ENCODE measurements around the gene SIGLEC1. TPM values are rescaled to one million over a fixed set of nuclear protein-coding genes. Genes with fewer than 3 reads are reported as not detected.
A peak's percentile ranks its signal among the peaks of the same experiment; 100 is the strongest.

SIGLEC1 gene
- total and polyA plus RNA-seq, 10 of the 15 experiments (the other 5 are each of a cell fraction or from before 2014, with no cell fraction given) = 0.05 TPM; not detected in 9

DNA sequence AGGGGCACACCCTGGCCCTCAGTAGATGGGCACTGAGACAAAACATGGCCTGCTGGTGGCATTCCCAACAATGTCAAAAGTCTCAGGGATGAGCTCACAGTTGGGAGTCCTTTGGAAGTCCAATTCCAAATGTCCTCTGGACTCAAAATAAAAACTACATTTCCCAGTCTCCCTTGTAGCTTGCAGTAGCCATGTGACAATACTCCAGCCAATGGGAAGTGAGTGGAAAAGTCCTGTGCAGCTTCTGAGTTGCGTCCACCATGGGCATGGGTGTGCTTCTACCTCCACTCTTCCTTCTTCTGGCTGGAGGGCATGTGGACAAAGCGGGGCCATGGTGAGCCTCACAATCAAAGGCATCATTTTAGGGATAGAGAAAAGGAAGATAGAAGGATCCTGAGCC lies 24.7 kb downstream of the SIGLEC1 start:
- peaks cover 0 to 3% of the 10 kb centered on the region in 2 experiments; a peak in 2 of 4 replicates for H3K27me3 ChIP-seq (replicated peaks in 1 of 2; ENCODE audit: control insufficient read depth in 2 of 2, insufficient read depth in 2 of 2, low read length in 1 of 2)
- ATAC-seq (peak; percentile 64), DNase-seq (ENCODE audit: low read depth, low spot score) (no peak), FAIRE-seq (peak; percentile 35)
- intact Hi-C loops (cut with micrococcal nuclease; ENCODE audit: unreplicated experiment) = loop anchor here (10.0 kb wide), 1 partner anchor 397 kb away; no protein-coding TSS in a partner anchor
- no peaks in the 10 kb centered on the region for H3K79me2 ChIP-seq (ENCODE audit: control insufficient read depth, insufficient read depth, low read length)
- H3K27ac ChIP-seq (ENCODE audit: control insufficient read depth, insufficient read depth) = no peak overlapping the region
- no peak overlapping the region for H3K4me3 ChIP-seq
- 19% methylated on average over 2 of the region's 2 CpGs for WGBS (ENCODE audit: insufficient coverage, insufficient replicate concordance, low lambda C conversion rate, missing lambda C conversion rate)
- no peaks in the 10 kb centered on the region for H3K9me3 ChIP-seq (replicated peaks; ENCODE audit: control insufficient read depth, insufficient read depth, low read length)
- no peaks in the 10 kb centered on the region for H3K4me1 ChIP-seq (ENCODE audit: control insufficient read depth, insufficient read depth, low read length)
- ChIA-PET CTCF (interaction anchor here (0.6 to 2.8 kb wide), 2 partner anchors 11 to 23 kb away, joined by 3 to 14 read pairs; no protein-coding TSS in a partner anchor), RAD21 (ENCODE audit: unreplicated experiment) (no interaction called here), POLR2A (no interaction called here), SMC1A (ENCODE audit: uncharacterized antibody, unreplicated experiment) (no interaction called here)
- BruUV-seq (replicated peaks) = no TSS peak
- H2AFZ ChIP-seq (ENCODE audit: control insufficient read depth, low read depth, low read length) = no peak overlapping the region
- in situ Hi-C loops (cut with MboI) = no loop called here
- H3K4me2 ChIP-seq (ENCODE audit: control insufficient read depth, insufficient read depth) = no peak overlapping the region
- no peak overlapping the region for H3K9ac ChIP-seq (ENCODE audit: control insufficient read depth, insufficient read depth, low read length)
- no peaks in the 10 kb centered on the region for H3K36me3 ChIP-seq (ENCODE audit: control insufficient read depth in 2 of 2, insufficient read depth in 2 of 2, low read length in 1 of 2)
- no peaks in the 10 kb centered on the region for H4K20me1 ChIP-seq (ENCODE audit: control insufficient read depth, insufficient read depth)
- peak; percentile 19 for TF ChIP-seq FOS (IDR thresholded peaks at IDR 0.05; ENCODE audit: borderline replicate concordance, extremely low read depth, insufficient read length)
- TF ChIP-seq, protein P1, sequence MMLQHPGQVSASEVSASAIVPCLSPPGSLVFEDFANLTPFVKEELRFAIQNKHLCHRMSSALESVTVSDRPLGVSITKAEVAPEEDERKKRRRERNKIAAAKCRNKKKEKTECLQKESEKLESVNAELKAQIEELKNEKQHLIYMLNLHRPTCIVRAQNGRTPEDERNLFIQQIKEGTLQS (IDR thresholded peaks at IDR 0.05; ENCODE audit: borderline replicate concordance, extremely low read depth, low read depth, low read length) = peak; percentile 27; the same call in 1 of the 2 replicates
- peak; percentile 95 for TF ChIP-seq NFYB (IDR thresholded peaks at IDR 0.05; ENCODE audit: insufficient read depth, low read depth, low read length)
- TF ChIP-seq, protein P2, sequence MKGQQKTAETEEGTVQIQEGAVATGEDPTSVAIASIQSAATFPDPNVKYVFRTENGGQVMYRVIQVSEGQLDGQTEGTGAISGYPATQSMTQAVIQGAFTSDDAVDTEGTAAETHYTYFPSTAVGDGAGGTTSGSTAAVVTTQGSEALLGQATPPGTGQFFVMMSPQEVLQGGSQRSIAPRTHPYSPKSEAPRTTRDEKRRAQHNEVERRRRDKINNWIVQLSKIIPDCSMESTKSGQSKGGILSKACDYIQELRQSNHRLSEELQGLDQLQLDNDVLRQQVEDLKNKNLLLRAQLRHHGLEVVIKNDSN (IDR thresholded peaks at IDR 0.05; ENCODE audit: borderline replicate concordance, extremely low read length, insufficient read depth, low read depth, low read length) = peak; percentile 63
- TF ChIP-seq SRF (IDR thresholded peaks at IDR 0.05; ENCODE audit: low read depth in 2 of 2, low read length in 2 of 2) = no peak
- TF ChIP-seq SIX5 (IDR thresholded peaks at IDR 0.05; ENCODE audit: low read depth, low read length, severe bottlenecking) = peak; percentile 71
- TF ChIP-seq, protein P3, sequence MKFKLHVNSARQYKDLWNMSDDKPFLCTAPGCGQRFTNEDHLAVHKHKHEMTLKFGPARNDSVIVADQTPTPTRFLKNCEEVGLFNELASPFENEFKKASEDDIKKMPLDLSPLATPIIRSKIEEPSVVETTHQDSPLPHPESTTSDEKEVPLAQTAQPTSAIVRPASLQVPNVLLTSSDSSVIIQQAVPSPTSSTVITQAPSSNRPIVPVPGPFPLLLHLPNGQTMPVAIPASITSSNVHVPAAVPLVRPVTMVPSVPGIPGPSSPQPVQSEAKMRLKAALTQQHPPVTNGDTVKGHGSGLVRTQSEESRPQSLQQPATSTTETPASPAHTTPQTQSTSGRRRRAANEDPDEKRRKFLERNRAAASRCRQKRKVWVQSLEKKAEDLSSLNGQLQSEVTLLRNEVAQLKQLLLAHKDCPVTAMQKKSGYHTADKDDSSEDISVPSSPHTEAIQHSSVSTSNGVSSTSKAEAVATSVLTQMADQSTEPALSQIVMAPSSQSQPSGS (IDR thresholded peaks at IDR 0.05; ENCODE audit: low read length) = no peak
- peak; percentile 39; the same call in 1 of the 2 replicates for TF ChIP-seq HCFC1 (IDR thresholded peaks at IDR 0.05; ENCODE audit: low read length)
